K562 (cell line): ENCODE measurements around the gene HS3ST3A1. TPM values are rescaled to one million over a fixed set of nuclear protein-coding genes. Genes with fewer than 3 reads are reported as not detected.

Experiments used
- ATAC-seq: fragments of 200-7000 bp; cut with Tn5 transposase; 3 replicates; pipeline ENCODE4 v1.9.1; 2020; ENCODE audit warnings: moderate library complexity
- BruUV-seq: library from RNA; stranded (reverse); fragments of 400-500 nt; replicated peaks from 2 replicates; lab custom pipeline; 2021; lab: Mats Ljungman, UMichigan
- CTCF ChIA-PET: fragments of 300-600 bp; formaldehyde crosslinking; extraction: SDS; loops from one replicate; lab custom pipeline; 2021; ENCODE audit warnings: low intra/inter-chr PET ratio; lab: Yijun Ruan, JAX
- POLR2A ChIA-PET: fragments of 300-600, 350-650 bp; sonication (Branson Sonifier 250); formaldehyde crosslinking; extraction: SDS; loops from one replicate; lab custom pipeline; 2021; ENCODE audit warnings: antibody characterized with exemption, inconsistent platforms; lab: Yijun Ruan, JAX
- DNase-seq, 4 experiments: peaks; one replicate each; pipeline versions ENCODE4 v3.0.0 to v3.0.0-alpha.2; 2011 to 2018; ENCODE audit warnings: low spot score in 3 of 4, mixed read lengths in 3 of 4; ENCODE audit errors: extremely low read depth in 1 of 4
- FAIRE-seq: peaks from 2 replicates; lab custom pipeline; 2011; peaks lifted over from hg19 to GRCh38; lab: Jason Lieb, UNC
- H2AFZ ChIP-seq: 2 replicates; pipeline ENCODE4 v1.6.0; 2011; ENCODE audit warnings: low read depth, low read length, control low read depth, inconsistent platforms
- H3K27ac ChIP-seq: fragments of 200-600 bp; 3 replicates; pipeline ENCODE4 v1.8.0; 2011; ENCODE audit warnings: low read depth, mild to moderate bottlenecking, control low read depth, inconsistent platforms, low read length, moderate library complexity, mixed read lengths; ENCODE audit errors: extremely low read depth
- H3K27me3 ChIP-seq, 2 experiments: fragments of 300-600 bp in 1 of 2; 2 replicates in 1 of 2; 3 replicates in 1 of 2; pipeline versions ENCODE4 v1.6.0 to v1.8.0; 2011; ENCODE audit warnings: inconsistent platforms in 2 of 2, low read length in 2 of 2, mild to moderate bottlenecking in 1 of 2, mixed read lengths in 1 of 2, moderate library complexity in 1 of 2; ENCODE audit not compliant: control insufficient read depth in 2 of 2, insufficient read depth in 2 of 2
- H3K36me3 ChIP-seq: fragments of 300-600 bp; 3 replicates; pipeline ENCODE4 v1.8.0; 2011; ENCODE audit warnings: mild to moderate bottlenecking, low read length, inconsistent platforms; ENCODE audit not compliant: control insufficient read depth, insufficient read depth
- H3K4me1 ChIP-seq, 2 experiments: fragments of 200-600 bp in 1 of 2; replicated peaks in 1 of 2; 2 replicates in 1 of 2; 3 replicates in 1 of 2; pipeline versions ENCODE4 v1.5.1 to v1.8.0; 2011; ENCODE audit warnings: inconsistent platforms in 2 of 2, low read length in 2 of 2, mild to moderate bottlenecking in 1 of 2, mixed read lengths in 1 of 2, moderate library complexity in 1 of 2; ENCODE audit not compliant: control insufficient read depth in 2 of 2, insufficient read depth in 2 of 2
- H3K4me2 ChIP-seq: 2 replicates; pipeline ENCODE4 v1.6.1; 2011; ENCODE audit warnings: low read length, control low read depth, inconsistent platforms, mixed read lengths; ENCODE audit not compliant: insufficient read depth
- H3K4me3 ChIP-seq: fragments of 200-600 bp; sonication (generic), shearing (Covaris generic); 2 replicates; pipeline ENCODE4 v1.5.1; 2016; ENCODE audit warnings: control low read depth, inconsistent platforms
- H3K79me2 ChIP-seq: fragments of 200-600 bp; 3 replicates; pipeline ENCODE4 v1.8.0; 2011; ENCODE audit warnings: low read length, inconsistent platforms; ENCODE audit not compliant: control insufficient read depth, insufficient read depth
- H3K9ac ChIP-seq, 2 experiments: 2 replicates each; pipeline versions ENCODE4 v1.6.0 to v1.6.1; 2011; ENCODE audit warnings: low read depth in 2 of 2, low read length in 2 of 2, control low read depth in 1 of 2, inconsistent platforms in 1 of 2, mild to moderate bottlenecking in 1 of 2, mixed read lengths in 1 of 2; ENCODE audit not compliant: insufficient read depth in 1 of 2
- H3K9me1 ChIP-seq: one replicate; pipeline ENCODE4 v1.6.0; 2011; ENCODE audit warnings: inconsistent platforms, mild to moderate bottlenecking, low read length, moderate library complexity; ENCODE audit not compliant: control insufficient read depth, insufficient read depth
- H3K9me3 ChIP-seq: replicated peaks from 2 replicates; pipeline ENCODE4 v1.5.1; 2011; ENCODE audit warnings: low read depth, low read length, inconsistent platforms; ENCODE audit not compliant: control insufficient read depth, insufficient read depth
- H4K20me1 ChIP-seq: replicated peaks from 2 replicates; pipeline ENCODE4 v1.6.1; 2011; ENCODE audit warnings: low read length, inconsistent platforms, mixed read lengths; ENCODE audit not compliant: control insufficient read depth, insufficient read depth
- ASH1L ChIP-seq: fragments of 450-650 bp; IDR thresholded peaks from 2 replicates; pipeline ENCODE4 v1.6.1; 2018; ENCODE audit warnings: borderline replicate concordance, mild to moderate bottlenecking, low read depth; ENCODE audit not compliant: partially characterized antibody
- EGR1 ChIP-seq: fragments of 450-650 bp; conservative IDR thresholded peaks from 2 replicates; pipeline ENCODE4 v1.6.1; 2017; ENCODE audit warnings: mild to moderate bottlenecking
- ESRRA ChIP-seq: fragments of 450-650 bp; IDR thresholded peaks from 2 replicates; pipeline ENCODE4 v1.6.1; 2014; ENCODE audit warnings: low read depth, mild to moderate bottlenecking, moderate library complexity, borderline replicate concordance
- MEIS2 ChIP-seq: fragments of 450-650 bp; IDR thresholded peaks from 2 replicates; pipeline ENCODE4 v1.6.1; 2014; ENCODE audit warnings: mild to moderate bottlenecking; ENCODE audit not compliant: partially characterized antibody
- NR1H2 ChIP-seq: sonication (generic); formaldehyde crosslinking; IDR thresholded peaks from 2 replicates; pipeline ENCODE4 v1.4.0; 2020; ENCODE audit warnings: mild to moderate bottlenecking, missing genetic modification reagents
- PHF21A ChIP-seq: fragments of 450-650 bp; IDR thresholded peaks from 2 replicates; pipeline ENCODE4 v1.6.1; 2017; ENCODE audit warnings: low read depth, borderline replicate concordance
- PML ChIP-seq: IDR thresholded peaks from 2 replicates; pipeline ENCODE4 v1.6.1; 2012; ENCODE audit warnings: low read length, inconsistent platforms
- RNF2 ChIP-seq: sonication (generic); IDR thresholded peaks from 2 replicates; pipeline ENCODE4 v1.6.1; 2016
- ZBTB7A ChIP-seq: IDR thresholded peaks from 2 replicates; pipeline ENCODE4 v1.6.1; 2011; ENCODE audit warnings: low read depth, mild to moderate bottlenecking, low read length, moderate library complexity, borderline replicate concordance; ENCODE audit not compliant: control insufficient read depth
- WGBS: fragments of 100-300 bp; shearing (Covaris generic); methylation state at CpG from one replicate; pipeline ENCODE4 v1.1.6; 2016; ENCODE audit warnings: low coverage, mixed read lengths; ENCODE audit not compliant: insufficient coverage; ENCODE audit errors: missing lambda C conversion rate; 5-methylcytosine and 5-hydroxymethylcytosine counted together
- in situ Hi-C: fragments of 300-500 bp; cut with MboI; formaldehyde crosslinking; loops from 4 replicates; pipeline ENCODE4 v1.15.0; 2018; ENCODE audit warnings: inconsistent platforms, mixed read lengths
- intact Hi-C: fragments of 100-400 bp; cut with micrococcal nuclease; formaldehyde crosslinking; loops from 2 replicates; pipeline ENCODE4 v1.14.2; 2022
- polyA plus RNA-seq, 8 experiments: library from polyadenylated mRNA; depleted of rRNA in 4 of 8; stranded (reverse) in 5 of 8; unstranded in 3 of 8; fragments of >200 nt; fragmentation: Nextera tagmentation in 2 of 8; fragmentation: Illumina TruSeq in 1 of 8; extraction: Ambion mirVana in 2 of 8; extraction: Trizol in 1 of 8; gene quantifications; 2 replicates each; pipeline versions ENCODE4 v1.2.1 to v1.2.3, GENCODE V29; 2011 to 2014; ENCODE audit warnings: inconsistent platforms in 1 of 8, missing spikeins in 1 of 8
- total RNA-seq, 7 experiments: library from RNA; depleted of rRNA in 6 of 7; stranded (reverse); fragments of >200 nt in 6 of 7; fragmentation: Illumina TruSeq in 2 of 7; extraction: Trizol in 2 of 7; gene quantifications; 2 replicates each; pipeline versions ENCODE4 v1.2.1 to v1.2.3, GENCODE V29; 2011 to 2021; ENCODE audit warnings: low replicate concordance in 1 of 7
- TF ChIP-seq, protein P1 (sequence below): sonication (generic); IDR thresholded peaks from 2 replicates; pipeline ENCODE4 v1.6.1; 2016
- TF ChIP-seq, protein P2 (sequence below): fragments of 450-650 bp; conservative IDR thresholded peaks from 2 replicates; pipeline ENCODE4 v1.6.1; 2016; ENCODE audit warnings: missing genetic modification characterization, low read depth, mild to moderate bottlenecking, missing compliant biosample characterization, moderate library complexity

The HS3ST3A1 gene
- total and polyA plus RNA-seq, 9 of the 15 experiments (the other 6 are each of a cell fraction or from before 2014, with no cell fraction given) = 0.25 to 14.8 (median 2.3) TPM

GRCh38 chr17:13546851-13547250 is 54.9 kb downstream of the HS3ST3A1 start (continued):
- TF ChIP-seq, protein P1, sequence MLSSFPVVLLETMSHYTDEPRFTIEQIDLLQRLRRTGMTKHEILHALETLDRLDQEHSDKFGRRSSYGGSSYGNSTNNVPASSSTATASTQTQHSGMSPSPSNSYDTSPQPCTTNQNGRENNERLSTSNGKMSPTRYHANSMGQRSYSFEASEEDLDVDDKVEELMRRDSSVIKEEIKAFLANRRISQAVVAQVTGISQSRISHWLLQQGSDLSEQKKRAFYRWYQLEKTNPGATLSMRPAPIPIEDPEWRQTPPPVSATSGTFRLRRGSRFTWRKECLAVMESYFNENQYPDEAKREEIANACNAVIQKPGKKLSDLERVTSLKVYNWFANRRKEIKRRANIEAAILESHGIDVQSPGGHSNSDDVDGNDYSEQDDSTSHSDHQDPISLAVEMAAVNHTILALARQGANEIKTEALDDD = no peak
- TF ChIP-seq RNF2 (no peak), ZBTB7A (no peak), PML (no peak), ESRRA (no peak), NR1H2 (CRISPR knock-in tag) (no peak), EGR1 (no peak), PHF21A (no peak)
- TF ChIP-seq, protein P2, sequence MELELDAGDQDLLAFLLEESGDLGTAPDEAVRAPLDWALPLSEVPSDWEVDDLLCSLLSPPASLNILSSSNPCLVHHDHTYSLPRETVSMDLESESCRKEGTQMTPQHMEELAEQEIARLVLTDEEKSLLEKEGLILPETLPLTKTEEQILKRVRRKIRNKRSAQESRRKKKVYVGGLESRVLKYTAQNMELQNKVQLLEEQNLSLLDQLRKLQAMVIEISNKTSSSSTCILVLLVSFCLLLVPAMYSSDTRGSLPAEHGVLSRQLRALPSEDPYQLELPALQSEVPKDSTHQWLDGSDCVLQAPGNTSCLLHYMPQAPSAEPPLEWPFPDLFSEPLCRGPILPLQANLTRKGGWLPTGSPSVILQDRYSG (tag) = no peak

DNA sequence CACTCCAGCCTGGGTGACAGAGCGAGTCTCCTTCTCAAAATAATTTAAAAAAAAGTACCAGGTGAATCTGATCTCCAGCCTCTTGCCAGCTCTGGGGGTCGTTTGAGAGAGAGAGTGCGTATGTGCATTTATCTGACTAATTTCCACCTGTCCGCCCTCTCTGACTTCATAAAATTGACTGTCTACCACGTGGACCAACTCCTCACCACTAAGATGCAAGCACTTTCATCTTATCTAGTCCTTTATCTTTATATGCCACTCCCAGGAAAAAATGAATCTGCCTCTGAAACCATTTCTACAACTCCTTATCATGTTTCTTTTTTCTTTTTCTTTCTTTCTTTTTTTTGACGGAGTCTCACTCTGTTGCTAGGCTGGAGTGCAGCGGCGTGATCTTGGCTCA is 55.8 kb downstream of the HS3ST3A1 start:
- no peak overlapping the region for H2AFZ ChIP-seq
- H4K20me1 ChIP-seq = no peaks in the 10 kb centered on the region
- H3K4me3 ChIP-seq = no peak overlapping the region
- ChIA-PET CTCF (no interaction called here), POLR2A (no interaction called here)
- no TSS peak for BruUV-seq
- FAIRE-seq (no peak), DNase-seq (no peak), ATAC-seq (no peak)
- H3K36me3 ChIP-seq = peaks cover 6% of the 10 kb centered on the region; the same call in 1 of the 3 replicates
- no peaks in the 10 kb centered on the region for H3K9me1 ChIP-seq
- peaks cover 0 to 8% of the 10 kb centered on the region in 2 experiments; a peak in 3 of 5 replicates for H3K4me1 ChIP-seq
- no peaks in the 10 kb centered on the region; the same call in 1 of the 2 replicates for H3K9me3 ChIP-seq
- no peaks in the 10 kb centered on the region for H3K79me2 ChIP-seq
- no peak for TF ChIP-seq ASH1L
- TF ChIP-seq MEIS2 = peak; percentile 11
- H3K27ac ChIP-seq = no peak overlapping the region
- intact Hi-C loops = no loop called here
- 55% methylated on average over 6 of the region's 8 CpGs for WGBS
- in situ Hi-C loops = no loop called here
- H3K4me2 ChIP-seq = no peak overlapping the region
- H3K27me3 ChIP-seq = no peaks in the 10 kb centered on the region
- no peak overlapping the region for H3K9ac ChIP-seq
